Hepatocyte (in vitro differentiated cells): ENCODE results near the gene IFI6.
"Not testable (repeated sequence)": the region's sequence is repeated elsewhere in the genome, so short reads cannot be mapped to it uniquely, and the experiment has no call there.

ENCODE experiments used
- CTCF ChIP-seq: fragments of 200-600 bp; sonication (generic); IDR thresholded peaks from 2 replicates; pipeline ENCODE4 v1.5.1; 2016; ENCODE audit warnings: antibody characterized with exemption, mild to moderate bottlenecking; ENCODE audit not compliant: poor library complexity
- EZH2 ChIP-seq: fragments of 200-600 bp; sonication (generic); IDR thresholded peaks from 2 replicates; pipeline ENCODE4 v1.6.1; 2016; ENCODE audit warnings: antibody characterized with exemption, mild to moderate bottlenecking, borderline replicate concordance
- EZH2phosphoT487 ChIP-seq: fragments of 200-600 bp; sonication (generic); IDR thresholded peaks from one replicate; pipeline ENCODE4 v1.6.1; 2018; ENCODE audit warnings: antibody characterized with exemption, mild to moderate bottlenecking, low read depth, moderate library complexity; ENCODE audit not compliant: unreplicated experiment, severe bottlenecking

GRCh38 chr1:27696835-27697234, 24.8 kb upstream of the IFI6 start:
- TF ChIP-seq CTCF, EZH2, EZH2phosphoT487: not testable (repeated sequence)
